ENCODE results near the gene TRHDE.

DNA sequence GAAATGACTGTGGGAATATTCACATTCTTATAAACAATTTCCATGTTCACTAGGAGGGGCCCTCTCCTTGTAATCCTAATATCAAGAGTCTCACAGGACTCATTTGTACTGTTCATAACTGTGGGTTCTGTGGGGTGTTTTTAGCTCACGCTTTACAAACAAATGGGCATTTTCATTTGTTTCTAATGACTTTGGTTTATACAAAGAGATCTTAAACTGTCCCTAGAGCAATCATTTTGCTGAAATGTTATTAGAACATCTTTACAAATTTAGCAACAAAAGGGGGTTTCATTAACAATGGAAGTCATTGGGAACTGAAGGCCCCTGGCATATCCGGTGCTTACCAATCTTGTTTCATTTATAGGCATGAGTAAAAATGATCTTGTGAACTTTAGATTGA lies 370.5 kb downstream of the TRHDE start:
- TF ChIP-seq SNRNP70 (optimal IDR thresholded peaks at IDR 0.05; ENCODE audit: low read depth, low read length) = no peak
- TF ChIP-seq JUN (IDR thresholded peaks at IDR 0.05; ENCODE audit: borderline replicate concordance, low read depth, low read length) = no peak
- TF ChIP-seq JUN (CRISPR knock-in tag; IDR thresholded peaks at IDR 0.05; ENCODE audit: borderline replicate concordance) = no peak
- no peak for TF ChIP-seq EZH2 (IDR thresholded peaks at IDR 0.05; ENCODE audit: borderline replicate concordance, low read depth, low read length)
- TF ChIP-seq ZNF699 (CRISPR knock-in tag; IDR thresholded peaks at IDR 0.05; ENCODE audit: insufficient replicate concordance) = no peak
- TF ChIP-seq PPARD (CRISPR knock-in tag; IDR thresholded peaks at IDR 0.05) = no peak
- TF ChIP-seq POLR2AphosphoS2 (IDR thresholded peaks at IDR 0.05; ENCODE audit: low read length) = no peak
- TF ChIP-seq, protein P1, sequence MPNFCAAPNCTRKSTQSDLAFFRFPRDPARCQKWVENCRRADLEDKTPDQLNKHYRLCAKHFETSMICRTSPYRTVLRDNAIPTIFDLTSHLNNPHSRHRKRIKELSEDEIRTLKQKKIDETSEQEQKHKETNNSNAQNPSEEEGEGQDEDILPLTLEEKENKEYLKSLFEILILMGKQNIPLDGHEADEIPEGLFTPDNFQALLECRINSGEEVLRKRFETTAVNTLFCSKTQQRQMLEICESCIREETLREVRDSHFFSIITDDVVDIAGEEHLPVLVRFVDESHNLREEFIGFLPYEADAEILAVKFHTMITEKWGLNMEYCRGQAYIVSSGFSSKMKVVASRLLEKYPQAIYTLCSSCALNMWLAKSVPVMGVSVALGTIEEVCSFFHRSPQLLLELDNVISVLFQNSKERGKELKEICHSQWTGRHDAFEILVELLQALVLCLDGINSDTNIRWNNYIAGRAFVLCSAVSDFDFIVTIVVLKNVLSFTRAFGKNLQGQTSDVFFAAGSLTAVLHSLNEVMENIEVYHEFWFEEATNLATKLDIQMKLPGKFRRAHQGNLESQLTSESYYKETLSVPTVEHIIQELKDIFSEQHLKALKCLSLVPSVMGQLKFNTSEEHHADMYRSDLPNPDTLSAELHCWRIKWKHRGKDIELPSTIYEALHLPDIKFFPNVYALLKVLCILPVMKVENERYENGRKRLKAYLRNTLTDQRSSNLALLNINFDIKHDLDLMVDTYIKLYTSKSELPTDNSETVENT (CRISPR knock-in tag; IDR thresholded peaks at IDR 0.05) = no peak
- no peak for TF ChIP-seq CEBPG (CRISPR knock-in tag; IDR thresholded peaks at IDR 0.05)
- TF ChIP-seq CEBPG (tag; conservative IDR thresholded peaks at IDR 0.05 in 1 of 2, IDR thresholded peaks at IDR 0.05 in 1 of 2) = no peak
- no peak for TF ChIP-seq ZKSCAN1 (IDR thresholded peaks at IDR 0.05; ENCODE audit: low read depth, low read length)
- TF ChIP-seq, protein P2, sequence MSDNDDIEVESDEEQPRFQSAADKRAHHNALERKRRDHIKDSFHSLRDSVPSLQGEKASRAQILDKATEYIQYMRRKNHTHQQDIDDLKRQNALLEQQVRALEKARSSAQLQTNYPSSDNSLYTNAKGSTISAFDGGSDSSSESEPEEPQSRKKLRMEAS (CRISPR knock-in tag; IDR thresholded peaks at IDR 0.05) = no peak
- no peak for TF ChIP-seq CHD2 (IDR thresholded peaks at IDR 0.05; ENCODE audit: low read depth, low read length)
- TF ChIP-seq, protein P3, sequence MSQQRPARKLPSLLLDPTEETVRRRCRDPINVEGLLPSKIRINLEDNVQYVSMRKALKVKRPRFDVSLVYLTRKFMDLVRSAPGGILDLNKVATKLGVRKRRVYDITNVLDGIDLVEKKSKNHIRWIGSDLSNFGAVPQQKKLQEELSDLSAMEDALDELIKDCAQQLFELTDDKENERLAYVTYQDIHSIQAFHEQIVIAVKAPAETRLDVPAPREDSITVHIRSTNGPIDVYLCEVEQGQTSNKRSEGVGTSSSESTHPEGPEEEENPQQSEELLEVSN (IDR thresholded peaks at IDR 0.05; ENCODE audit: borderline replicate concordance in 1 of 2, extremely low read depth in 1 of 2, insufficient read depth in 1 of 2, insufficient read length in 1 of 2, low read depth in 1 of 2, low read length in 1 of 2, poor library complexity in 1 of 2, severe bottlenecking in 1 of 2) = no peak
- TF ChIP-seq KLF10 (CRISPR knock-in tag; IDR thresholded peaks at IDR 0.05) = no peak
